Measurements from ENCODE around the gene TOPAZ1.

TOPAZ1 gene

DNA sequence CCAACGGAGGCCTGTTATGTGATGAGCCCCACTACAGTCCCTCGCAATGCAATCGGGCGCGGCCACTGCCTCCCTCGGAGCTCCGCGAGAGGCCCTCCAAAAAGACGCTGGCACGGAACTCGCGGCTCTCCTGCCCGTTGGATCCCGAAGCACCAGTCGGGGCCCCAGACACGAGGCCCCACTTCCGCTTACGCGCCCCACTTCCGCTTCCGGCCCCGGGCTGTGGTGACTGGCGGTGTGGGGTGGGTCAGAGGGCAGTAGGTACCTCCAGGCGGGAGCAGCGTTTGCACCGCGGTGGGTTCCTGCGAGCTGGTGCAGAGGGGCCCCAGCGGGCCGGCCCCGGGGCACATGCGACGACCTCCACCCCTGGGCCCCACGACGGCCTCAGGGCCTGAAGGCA is at the start of gene TOPAZ1:
TSS of gene TOPAZ1 (plus strand) at position 181 of the 400 bp plus-strand sequence. CDS start at position 349, 168 bp downstream.
- no peak for DNase-seq (ENCODE audit: low read depth in 2 of 2)

- DNase-seq (ENCODE audit: low read depth in 2 of 2): peak; percentile 30 to 57
Measured at GRCh38 chr3:44198284-44199269, 43.1 kb upstream of the TOPAZ1 start.

DNA sequence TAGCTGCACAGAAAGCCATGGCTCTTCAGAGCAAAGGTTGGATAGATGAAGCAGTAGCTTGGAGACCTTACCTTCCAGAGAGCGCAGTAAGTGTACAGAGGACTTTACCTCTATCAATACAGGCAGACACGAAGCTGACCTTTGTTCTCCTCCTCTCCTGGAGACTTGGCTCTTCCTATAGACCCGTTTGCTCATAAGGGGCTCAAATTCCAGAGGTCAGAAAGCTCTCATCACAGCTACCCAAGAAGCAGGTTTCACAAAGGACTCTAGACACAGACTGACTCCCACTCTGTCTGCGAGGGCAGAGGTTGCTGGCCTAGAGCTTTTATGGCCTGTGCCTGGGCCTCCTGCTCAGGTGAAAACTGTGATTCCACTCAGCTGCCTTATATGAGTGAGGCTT is 35.4 kb upstream of the TOPAZ1 start:
- DNase-seq (ENCODE audit: low read depth in 2 of 2): no peak

GRCh38 chr3:44206862-44207652 is 34.6 kb upstream of the TOPAZ1 start:
- DNase-seq (ENCODE audit: low read depth in 2 of 2): no peak

DNA sequence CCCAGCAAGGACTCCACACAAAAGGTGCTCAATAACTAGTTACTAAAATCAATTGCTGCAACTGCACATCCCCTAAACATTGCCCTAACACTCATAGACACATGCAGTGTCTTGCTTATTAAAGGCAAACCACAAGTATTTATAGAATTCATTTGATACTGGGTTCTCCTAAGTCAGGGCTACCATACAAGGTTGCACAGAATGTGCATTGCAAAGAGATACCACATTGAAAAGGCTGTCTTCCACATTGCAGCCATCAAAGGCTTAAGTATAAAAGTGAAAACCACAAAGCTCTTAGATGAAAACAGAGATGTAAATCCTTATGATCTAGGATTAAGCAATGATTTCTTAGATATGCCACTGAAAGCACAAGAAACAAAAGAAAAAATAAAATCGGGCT is 33.6 kb upstream of the TOPAZ1 start:
- DNase-seq (ENCODE audit: low read depth in 2 of 2): no peak

DNA sequence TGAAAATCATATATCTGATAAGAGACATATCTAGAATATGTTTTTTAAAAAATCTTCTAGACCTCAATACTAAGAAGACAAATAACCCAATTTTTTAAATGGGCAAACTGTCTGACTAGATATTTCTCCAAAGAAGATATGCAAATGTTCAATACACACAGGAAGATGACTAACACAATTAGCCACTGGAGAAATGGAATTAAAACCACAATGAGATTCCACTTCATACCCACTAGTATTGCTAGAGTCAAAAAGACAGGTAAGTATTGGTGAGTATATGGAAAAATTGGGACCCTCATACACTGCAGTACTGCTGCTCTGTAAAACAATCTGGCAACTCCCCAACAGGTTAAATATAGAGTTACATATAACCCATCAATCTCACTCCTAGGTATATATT is 33.1 kb upstream of the TOPAZ1 start:
- DNase-seq (ENCODE audit: low read depth in 2 of 2): no peak

DNA sequence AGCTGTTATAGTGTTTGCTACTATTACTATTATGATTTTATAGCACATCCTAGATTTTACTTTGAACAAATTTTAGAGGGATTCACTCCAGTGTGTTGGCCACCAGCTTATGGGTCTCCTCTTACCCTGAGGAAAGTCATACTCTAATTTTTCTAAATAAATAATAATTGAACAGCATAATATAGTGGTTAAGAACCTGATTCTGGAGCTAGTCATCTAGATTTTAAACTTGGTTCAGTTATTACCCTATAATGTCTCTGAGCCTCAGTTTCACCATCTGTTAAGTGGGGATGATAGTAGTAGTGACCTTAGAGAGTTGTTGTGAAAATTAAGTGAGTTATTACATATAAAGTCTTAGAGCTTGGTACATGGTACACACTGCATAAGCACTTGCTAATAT is 30.7 kb upstream of the TOPAZ1 start:
- DNase-seq (ENCODE audit: low read depth in 2 of 2): no peak

DNA sequence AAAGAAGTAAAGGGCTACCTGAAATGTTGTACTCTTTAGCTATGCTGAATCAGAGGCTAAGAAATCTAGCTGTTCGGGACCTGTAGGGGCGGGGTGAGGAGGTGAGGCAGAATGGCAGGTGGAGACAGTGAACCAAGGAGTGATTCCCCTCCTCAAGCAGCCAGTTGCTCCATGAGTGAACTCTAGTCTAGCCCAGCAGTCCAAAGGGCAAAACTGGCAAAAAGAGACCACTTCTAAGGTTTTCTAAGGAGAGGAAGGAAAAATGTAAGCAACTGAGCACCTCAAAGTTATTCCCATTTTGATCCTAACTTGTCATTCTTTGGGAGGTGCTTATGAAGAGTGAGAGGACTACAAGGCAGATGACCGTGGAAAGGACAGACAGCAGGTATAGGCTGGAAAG is 19.3 kb upstream of the TOPAZ1 start:
- no peak for DNase-seq (ENCODE audit: low read depth in 2 of 2)

DNA sequence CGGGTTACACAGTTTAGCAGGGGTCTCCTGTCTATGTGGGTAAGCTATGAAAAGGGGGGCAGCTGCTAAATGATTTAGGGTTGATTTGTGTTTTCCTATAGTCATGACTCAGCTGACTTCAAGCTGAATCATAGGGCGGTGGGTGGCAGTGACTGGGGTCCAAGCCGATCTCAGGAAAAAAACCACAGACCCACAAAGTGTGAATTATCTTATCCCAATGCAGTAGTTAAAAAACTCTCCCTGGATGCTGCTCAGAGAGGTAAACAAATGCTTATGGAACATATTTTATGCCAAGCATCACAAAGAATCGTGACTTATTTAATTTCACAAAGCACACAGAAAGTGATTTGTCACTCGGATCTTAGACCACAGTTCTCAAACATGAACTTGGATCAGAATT is 18.4 kb upstream of the TOPAZ1 start:
- no peak for DNase-seq (ENCODE audit: low read depth in 2 of 2)

GRCh38 chr3:44224131-44224530 is 17.6 kb upstream of the TOPAZ1 start:
- DNase-seq (ENCODE audit: low read depth in 2 of 2): no peak

GRCh38 chr3:44226573-44226972 is 15.1 kb upstream of the TOPAZ1 start:
- no peak for DNase-seq (ENCODE audit: low read depth in 2 of 2)

DNA sequence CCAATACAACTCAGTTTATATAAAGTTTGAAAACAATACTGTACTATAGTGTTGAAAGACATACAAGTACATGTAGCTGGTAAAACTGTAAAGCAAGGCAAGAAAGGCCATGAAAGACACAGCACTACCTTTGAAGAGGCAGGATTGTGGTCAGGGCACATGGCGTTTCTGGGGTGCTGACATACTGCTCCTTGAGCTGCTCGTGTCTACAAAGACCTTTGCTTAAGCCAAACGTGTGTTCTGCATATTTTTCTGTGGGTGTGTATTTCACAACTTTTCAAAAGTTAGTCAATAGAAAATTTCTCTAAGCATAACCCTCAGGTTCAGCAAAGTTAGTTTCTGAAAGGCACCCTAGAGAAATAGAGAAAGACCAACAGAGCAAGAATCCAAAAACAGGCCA is 14.1 kb upstream of the TOPAZ1 start:
- DNase-seq (ENCODE audit: low read depth in 2 of 2): no peak

DNA sequence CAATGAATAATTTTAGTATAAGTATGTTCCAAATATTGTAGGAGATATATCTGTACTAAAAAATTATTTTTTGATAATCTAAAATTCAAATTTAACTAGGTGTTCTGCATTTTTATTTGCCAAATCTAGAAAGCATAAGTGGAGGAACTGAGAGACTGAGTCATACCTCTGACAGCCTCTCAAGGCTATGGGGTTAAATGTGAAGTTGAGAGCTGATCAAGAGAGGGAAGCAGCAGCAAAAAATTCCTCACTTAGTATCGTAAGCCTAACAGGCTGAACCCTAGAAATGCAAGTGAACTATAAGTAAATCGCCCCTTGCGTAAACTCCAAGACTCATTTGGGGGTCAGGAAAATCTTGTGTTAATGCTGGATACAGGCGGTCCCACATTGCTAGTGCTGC is 12.8 kb upstream of the TOPAZ1 start:
- no peak for DNase-seq (ENCODE audit: low read depth in 2 of 2)

- DNase-seq (ENCODE audit: low read depth in 2 of 2): no peak
Measured at GRCh38 chr3:44232407-44232806, 9.3 kb upstream of the TOPAZ1 start.

DNA sequence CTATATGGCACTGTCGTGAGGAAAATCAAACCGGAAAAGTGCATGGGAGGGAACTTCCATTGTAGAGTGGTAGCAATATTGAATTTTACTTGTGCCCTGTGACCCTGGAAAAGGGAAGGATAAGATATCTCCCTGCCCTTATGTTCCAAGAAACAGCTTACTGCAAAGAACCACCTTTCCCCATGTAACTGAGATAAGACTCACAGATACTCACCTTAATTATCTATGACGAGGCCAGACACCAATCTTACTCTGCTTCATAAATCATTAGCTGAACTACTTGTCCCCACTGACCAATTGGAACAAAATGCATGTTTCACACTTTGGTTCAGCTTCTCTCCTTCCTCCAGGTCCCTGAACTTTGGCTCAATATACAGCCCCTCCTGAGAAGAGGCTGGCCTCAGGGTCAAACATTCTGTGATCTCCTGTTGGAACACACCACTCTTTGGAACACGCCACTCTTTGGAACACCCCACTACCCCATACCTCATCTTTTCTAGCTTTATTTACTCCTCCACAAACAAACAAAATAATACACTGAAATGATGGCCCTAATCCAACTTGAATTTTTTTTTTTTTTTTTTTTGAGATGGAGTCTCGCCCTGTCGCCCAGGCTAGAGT is 6.9 kb upstream of the TOPAZ1 start:
- no peak for DNase-seq (ENCODE audit: low read depth in 2 of 2)

- peak; percentile 28 to 33 for DNase-seq (ENCODE audit: low read depth in 2 of 2)
Measured at GRCh38 chr3:44235604-44236484, 5.8 kb upstream of the TOPAZ1 start.

- DNase-seq (ENCODE audit: low read depth in 2 of 2): no peak
Measured at GRCh38 chr3:44236485-44236908, 5.2 kb upstream of the TOPAZ1 start.

DNA sequence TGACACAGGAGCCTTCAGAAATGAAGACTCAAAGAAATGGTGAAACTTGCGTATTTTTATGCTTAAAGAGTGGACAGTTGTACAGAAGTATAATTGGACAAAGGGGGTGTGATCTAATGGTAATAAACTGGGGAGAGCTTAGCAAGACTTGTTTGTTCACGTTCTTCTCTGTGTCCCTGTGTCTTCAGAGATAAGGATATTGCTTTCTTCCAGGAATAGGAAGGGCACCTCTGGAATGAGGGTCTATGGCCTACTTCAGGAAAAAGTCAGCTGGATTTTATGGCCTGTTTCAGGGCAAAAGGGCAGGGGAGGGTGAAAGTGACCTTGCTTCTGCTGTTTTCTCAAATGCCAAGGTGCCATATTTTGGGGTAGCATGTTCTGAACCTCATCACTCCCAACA is 4.5 kb upstream of the TOPAZ1 start:
- DNase-seq (ENCODE audit: low read depth in 2 of 2): no peak

DNA sequence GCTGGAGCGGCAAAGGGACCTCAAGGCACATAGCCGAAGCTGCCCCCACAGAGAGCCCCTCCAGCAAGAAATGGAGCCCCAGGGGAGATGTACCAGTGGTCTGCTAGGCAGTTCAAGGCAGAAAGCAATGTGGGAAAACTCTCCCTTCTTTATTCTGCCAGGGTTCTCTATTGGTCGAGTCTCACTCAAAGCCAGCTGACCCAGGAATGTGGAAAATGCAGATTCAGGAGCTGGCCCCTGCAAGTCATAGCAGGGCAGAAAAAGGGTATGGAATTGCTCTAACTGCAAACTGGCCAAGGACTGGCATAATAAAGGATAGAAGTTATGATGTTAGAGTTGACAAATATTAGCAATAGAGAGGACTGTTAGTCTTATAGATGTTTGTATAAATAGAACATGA is 4.0 kb upstream of the TOPAZ1 start:
- no peak for DNase-seq (ENCODE audit: low read depth in 2 of 2)

DNA sequence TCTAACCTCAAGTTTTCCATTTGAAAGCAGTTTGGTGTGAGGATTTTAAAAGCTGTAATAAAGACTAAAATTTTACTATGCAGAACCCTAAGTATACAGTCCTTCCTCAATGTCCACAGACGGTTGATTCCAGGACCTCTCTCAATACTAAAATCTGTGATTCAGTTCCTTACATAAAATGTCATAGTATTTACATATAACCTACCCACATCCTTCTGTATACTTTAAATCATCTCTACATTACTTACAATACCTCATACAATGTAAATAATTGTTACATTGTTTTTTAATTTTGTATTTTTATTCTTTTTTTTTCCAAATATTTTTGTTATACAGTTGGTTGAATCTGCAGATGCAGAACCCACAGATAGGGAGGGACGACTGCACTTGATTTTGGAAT is 2.8 kb upstream of the TOPAZ1 start:
- DNase-seq (ENCODE audit: low read depth in 2 of 2): no peak

DNA sequence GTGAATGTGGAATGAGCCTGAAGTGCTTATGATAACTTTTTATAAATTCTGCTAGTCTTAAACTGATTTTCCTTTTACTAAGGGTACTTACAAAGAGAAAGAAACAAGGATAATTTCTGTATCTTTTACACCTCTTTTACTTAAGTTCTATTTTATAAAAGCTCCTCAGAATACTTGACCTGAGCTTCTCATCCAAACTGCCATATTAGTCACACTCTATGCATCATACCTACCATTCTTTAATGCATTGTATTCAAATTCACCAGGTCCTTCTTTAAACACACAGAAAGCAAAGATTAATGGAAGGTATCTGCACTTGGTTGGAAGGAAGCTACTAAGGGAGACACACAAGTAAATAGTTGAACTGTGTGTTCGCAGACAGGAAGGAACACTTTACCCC is 1.6 kb upstream of the TOPAZ1 start:
- no peak for DNase-seq (ENCODE audit: low read depth in 2 of 2)
